ENCODE results near the gene ATP1B1. TPM values are rescaled to one million over a fixed set of nuclear protein-coding genes. Genes with fewer than 3 reads are reported as not detected.

ATP1B1 gene
- total and polyA plus RNA-seq, 2 experiments from 2014 or later, result 220 to 602 TPM

- no peak for DNase-seq (ENCODE audit: low read depth in 1 of 2, low spot score in 1 of 2)
- no peak for TF ChIP-seq CTCF (IDR thresholded peaks at IDR 0.05; ENCODE audit: low read depth, low read length)
- Histone ChIP-seq H3K36me3 (peaks cover 89% of the 10 kb centered on the region), H3K4me3 (no peak overlapping the region), H3K4me1 (ENCODE audit: low read depth) (peaks cover 81% of the 10 kb centered on the region), H3K27me3 (no peaks in the 10 kb centered on the region), H3K27ac (peak overlapping the region; percentile 69), H3K9me3 (ENCODE audit: low read depth) (no peaks in the 10 kb centered on the region)
Observed at GRCh38 chr1:169117599-169117998, 11.1 kb downstream of the ATP1B1 start.

GRCh38 chr1:169118227-169118626 is 11.7 kb downstream of the ATP1B1 start:
- DNase-seq (ENCODE audit: low read depth in 1 of 2, low spot score in 1 of 2), result no peak
- Histone ChIP-seq H3K4me1 (ENCODE audit: low read depth) (peaks cover 75% of the 10 kb centered on the region), H3K4me3 (no peak overlapping the region), H3K9me3 (ENCODE audit: low read depth) (no peaks in the 10 kb centered on the region), H3K27ac (peak overlapping the region; percentile 69), H3K27me3 (no peaks in the 10 kb centered on the region), H3K36me3 (peaks cover 88% of the 10 kb centered on the region)
- no peak for TF ChIP-seq CTCF (IDR thresholded peaks at IDR 0.05; ENCODE audit: low read depth, low read length)

- Histone ChIP-seq H3K36me3 (peaks cover 83% of the 10 kb centered on the region), H3K4me1 (ENCODE audit: low read depth) (peaks cover 64% of the 10 kb centered on the region), H3K4me3 (no peak overlapping the region), H3K27me3 (no peaks in the 10 kb centered on the region), H3K9me3 (ENCODE audit: low read depth) (no peaks in the 10 kb centered on the region), H3K27ac (peak overlapping the region; percentile 75)
- DNase-seq (ENCODE audit: low read depth in 1 of 2, low spot score in 1 of 2), result no peak
- TF ChIP-seq CTCF (IDR thresholded peaks at IDR 0.05; ENCODE audit: low read depth, low read length), result no peak
Observed at GRCh38 chr1:169119405-169119804, 12.9 kb downstream of the ATP1B1 start.

- TF ChIP-seq CTCF (IDR thresholded peaks at IDR 0.05; ENCODE audit: low read depth, low read length), result no peak
- no peak for DNase-seq (ENCODE audit: low read depth in 1 of 2, low spot score in 1 of 2)
- peak overlapping the region; percentile 75 for H3K27ac ChIP-seq
- H3K36me3 ChIP-seq, result peaks cover 85% of the 10 kb centered on the region
- H3K27me3 ChIP-seq, result no peaks in the 10 kb centered on the region
- peaks cover 59% of the 10 kb centered on the region for H3K4me1 ChIP-seq (ENCODE audit: low read depth)
- no peak overlapping the region for H3K4me3 ChIP-seq
- no peaks in the 10 kb centered on the region for H3K9me3 ChIP-seq (ENCODE audit: low read depth)
Observed at GRCh38 chr1:169120066-169120465, 13.6 kb downstream of the ATP1B1 start.

GRCh38 chr1:169121146-169121923 is 14.8 kb downstream of the ATP1B1 start:
- DNase-seq (ENCODE audit: low read depth in 1 of 2, low spot score in 1 of 2), result no peak
- Histone ChIP-seq H3K36me3 (peaks cover 87% of the 10 kb centered on the region), H3K4me1 (ENCODE audit: low read depth) (peaks cover 49% of the 10 kb centered on the region), H3K9me3 (ENCODE audit: low read depth) (no peaks in the 10 kb centered on the region), H3K4me3 (no peak overlapping the region), H3K27ac (peak overlapping the region; percentile 3), H3K27me3 (no peaks in the 10 kb centered on the region)
- TF ChIP-seq CTCF (IDR thresholded peaks at IDR 0.05; ENCODE audit: low read depth, low read length), result no peak
